Activated naive CD4-positive, alpha-beta T cell treated with Interleukin-2 at 50 U/mL for 16 hours (primary cell): ENCODE results near the gene TECTB.
"Not testable (repeated sequence)": the region's sequence is repeated elsewhere in the genome, so short reads cannot be mapped to it uniquely, and the experiment has no call there.

Experiments used
- DNase-seq: peaks from one replicate; pipeline ENCODE4 v3.0.0-alpha.2; 2020

Gene TECTB

DNA sequence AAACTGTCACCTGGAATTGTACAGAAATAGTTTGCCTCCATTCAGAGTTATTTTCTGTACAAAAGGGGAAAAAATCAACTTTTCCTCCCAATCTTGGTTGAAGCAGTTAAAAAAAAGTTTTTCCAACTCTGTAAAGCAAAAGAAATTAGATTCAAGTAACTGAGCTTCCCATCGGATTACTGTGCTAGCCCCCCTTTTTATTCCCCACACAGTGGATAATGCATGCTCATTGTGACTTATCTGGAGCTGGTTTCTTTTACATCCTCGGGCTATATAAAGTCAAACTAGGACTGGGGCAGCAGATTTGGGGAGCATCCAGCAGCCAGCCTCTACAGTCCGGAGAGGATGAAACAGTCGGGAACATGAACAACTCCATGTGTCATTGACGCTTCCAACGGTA lies at the start of gene TECTB:
Gene TECTB, plus strand, starts transcription at position 301 of the 400 bp plus-strand sequence. CDS start 335 bp downstream, outside the sequence.
- no peak for DNase-seq

- no peak for DNase-seq
Measured at GRCh38 chr10:112235141-112235540, 48.1 kb upstream of the TECTB start.

- no peak for DNase-seq
Measured at GRCh38 chr10:112235920-112236319, 47.3 kb upstream of the TECTB start.

DNA sequence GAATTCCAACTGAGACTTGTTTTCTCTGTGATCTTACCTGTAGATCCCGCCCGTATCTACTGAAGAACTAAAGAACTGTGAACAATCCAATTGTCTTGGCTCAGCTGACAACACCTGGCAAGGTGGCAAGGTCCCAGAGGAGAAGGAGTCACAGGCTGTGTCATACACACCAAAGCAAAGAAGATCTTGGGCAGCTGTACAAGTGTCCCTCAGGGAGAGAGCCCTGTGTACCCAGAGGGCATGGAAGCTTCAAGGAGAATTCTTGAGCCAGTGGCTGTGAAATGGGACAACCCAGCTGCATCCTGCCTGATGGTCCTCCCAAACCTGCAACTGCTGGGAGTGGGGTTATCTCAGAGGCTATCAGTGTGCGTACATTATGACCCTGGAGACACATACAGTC lies 46.7 kb upstream of the TECTB start:
- no peak for DNase-seq

DNA sequence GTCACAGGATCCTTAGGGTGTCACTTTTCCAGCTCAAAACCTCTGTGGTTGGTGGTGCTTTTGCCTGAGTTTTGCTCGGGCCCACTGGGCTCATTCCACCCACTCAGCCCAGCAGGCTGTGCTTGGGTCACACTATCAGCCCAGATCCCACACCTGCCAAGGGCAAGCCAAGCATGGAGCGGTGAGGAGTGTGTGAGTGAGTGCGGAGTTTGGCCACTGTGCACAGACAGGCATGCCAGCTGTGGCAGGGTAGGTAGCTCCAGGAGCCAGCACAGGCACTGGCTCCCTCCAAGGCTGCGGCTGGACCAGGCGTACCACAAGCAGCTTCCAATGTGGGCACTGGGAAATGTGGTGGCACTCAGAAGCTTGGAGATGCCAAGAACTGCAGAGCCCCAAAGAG lies 43.9 kb upstream of the TECTB start:
- DNase-seq: no peak

DNA sequence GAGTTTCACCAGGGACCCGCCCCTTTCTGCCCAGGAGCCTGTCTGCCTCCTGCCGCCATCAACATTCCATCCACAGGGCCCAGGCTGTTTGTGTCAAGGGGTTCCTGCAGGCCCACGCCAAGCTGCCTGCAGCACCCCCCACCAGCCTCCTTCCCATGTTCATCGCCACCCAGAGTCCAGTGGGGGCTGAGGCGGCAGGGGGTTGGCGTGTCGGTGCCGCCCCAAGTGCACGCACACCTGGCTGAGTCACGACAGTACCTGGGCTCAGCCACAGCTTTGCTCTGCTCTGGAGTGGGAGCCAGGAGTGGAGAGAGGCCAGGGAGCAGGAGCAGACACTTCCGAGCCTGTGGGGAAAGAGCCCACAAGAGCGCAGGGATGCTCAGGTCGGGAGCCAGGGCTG lies 42.8 kb upstream of the TECTB start:
- no peak for DNase-seq

- no peak for DNase-seq
Measured at GRCh38 chr10:112241651-112242341, 41.4 kb upstream of the TECTB start.

GRCh38 chr10:112242769-112243168 lies 40.4 kb upstream of the TECTB start:
- no peak for DNase-seq

- DNase-seq: no peak
Measured at GRCh38 chr10:112243713-112244112, 39.5 kb upstream of the TECTB start.

DNA sequence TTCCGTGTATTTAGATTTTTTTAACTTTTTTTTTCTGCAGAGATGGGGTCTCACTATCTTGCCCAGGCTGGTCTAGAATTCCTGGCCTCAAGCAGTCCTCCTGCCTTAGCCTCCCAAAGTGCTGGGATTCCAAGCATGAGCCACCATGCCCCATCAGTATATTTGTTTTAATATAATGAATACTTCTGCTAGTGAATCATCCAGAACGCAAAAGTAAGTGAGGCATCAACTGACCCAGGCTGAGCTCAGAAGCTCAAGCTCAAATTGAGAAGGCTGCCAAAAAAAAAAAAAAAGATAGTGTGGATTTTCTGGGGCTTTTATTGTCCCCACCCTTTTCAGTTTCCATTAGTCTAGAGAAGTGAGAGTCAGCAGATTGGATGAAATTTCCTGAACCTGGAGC lies 39.0 kb upstream of the TECTB start:
- DNase-seq: no peak

GRCh38 chr10:112247791-112248190 lies 35.4 kb upstream of the TECTB start:
- no peak for DNase-seq

DNA sequence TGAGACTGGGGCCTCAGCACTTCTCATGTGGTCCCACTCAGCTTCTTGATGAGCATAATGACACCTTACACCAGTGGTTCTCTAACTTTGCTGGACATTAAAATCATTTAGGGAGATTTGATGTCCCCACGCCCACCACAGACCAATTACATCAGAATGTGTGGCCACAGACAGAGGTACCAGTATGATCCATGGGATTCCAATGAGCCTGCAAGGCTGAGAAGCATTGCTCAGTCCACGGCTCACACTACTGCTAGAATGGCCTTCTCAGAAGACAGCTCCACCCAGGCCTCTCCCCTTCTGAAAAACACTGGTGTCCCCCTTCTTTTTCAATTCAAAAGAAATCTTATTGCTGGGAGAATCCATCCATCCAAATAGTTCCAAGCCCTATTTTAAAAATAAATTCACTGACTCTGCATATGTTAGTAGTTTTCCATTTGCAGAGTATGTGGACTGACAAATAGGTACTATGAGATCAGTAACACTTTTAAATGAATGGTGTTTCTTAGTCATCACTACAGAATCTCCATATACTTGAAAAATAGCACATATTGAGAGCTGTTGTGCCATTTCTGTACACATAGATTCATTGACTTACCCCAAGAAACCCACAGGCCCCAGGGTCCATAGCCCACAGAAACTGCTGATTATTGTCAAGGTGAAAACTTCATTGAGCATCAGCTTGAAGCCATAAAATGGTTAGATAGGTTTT lies 34.5 kb upstream of the TECTB start:
- DNase-seq: no peak

- DNase-seq: no peak
Measured at GRCh38 chr10:112249722-112250121, 33.5 kb upstream of the TECTB start.

GRCh38 chr10:112250555-112250954 lies 32.6 kb upstream of the TECTB start:
- DNase-seq: no peak

- not testable (repeated sequence) for DNase-seq
Measured at GRCh38 chr10:112251238-112251637, 32.0 kb upstream of the TECTB start.

- DNase-seq: no peak
Measured at GRCh38 chr10:112258407-112258806, 24.8 kb upstream of the TECTB start.

DNA sequence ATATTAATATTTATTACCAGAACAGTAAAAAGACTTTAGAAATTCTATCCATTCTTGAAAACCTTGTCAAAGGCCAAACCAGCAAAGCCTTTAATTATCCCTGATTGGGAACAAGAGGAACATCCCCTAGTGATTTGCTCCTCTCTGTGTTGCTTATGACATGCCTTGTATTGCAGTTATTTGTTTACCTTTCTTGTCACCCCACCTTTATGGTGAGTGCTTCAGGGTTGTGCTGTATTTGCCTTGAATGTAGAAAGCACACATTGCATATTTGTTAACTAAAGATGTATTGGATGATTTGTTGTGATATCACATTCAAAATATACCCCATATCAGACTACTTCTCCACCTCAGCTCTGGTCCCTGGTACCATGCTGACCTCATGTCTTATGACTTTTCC lies 23.5 kb upstream of the TECTB start:
- DNase-seq: no peak

- no peak for DNase-seq
Measured at GRCh38 chr10:112260831-112261230, 22.4 kb upstream of the TECTB start.

- no peak for DNase-seq
Measured at GRCh38 chr10:112261281-112261822, 21.8 kb upstream of the TECTB start.

DNA sequence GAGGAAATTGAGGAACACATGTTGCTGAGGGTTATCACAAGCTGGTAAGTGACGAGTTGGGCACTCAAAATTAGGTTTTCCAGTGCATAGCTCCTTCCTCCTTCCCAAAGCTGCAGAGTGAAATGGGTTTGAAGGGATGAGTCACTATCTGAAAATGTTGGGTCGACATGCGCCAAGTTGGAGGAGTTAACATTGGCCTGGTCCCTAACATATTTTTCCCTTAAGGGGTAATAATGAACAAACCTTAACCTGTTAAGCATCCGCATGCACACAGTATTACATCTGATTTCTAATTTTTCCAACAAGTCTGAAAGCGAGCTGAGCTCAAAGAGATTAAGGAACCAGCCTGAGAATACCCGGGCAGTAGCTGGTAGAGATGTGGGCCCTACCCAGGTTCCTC lies 20.7 kb upstream of the TECTB start:
- DNase-seq: no peak

GRCh38 chr10:112265745-112266144 lies 17.5 kb upstream of the TECTB start:
- no peak for DNase-seq

GRCh38 chr10:112269266-112269665 lies 13.9 kb upstream of the TECTB start:
- DNase-seq: no peak

DNA sequence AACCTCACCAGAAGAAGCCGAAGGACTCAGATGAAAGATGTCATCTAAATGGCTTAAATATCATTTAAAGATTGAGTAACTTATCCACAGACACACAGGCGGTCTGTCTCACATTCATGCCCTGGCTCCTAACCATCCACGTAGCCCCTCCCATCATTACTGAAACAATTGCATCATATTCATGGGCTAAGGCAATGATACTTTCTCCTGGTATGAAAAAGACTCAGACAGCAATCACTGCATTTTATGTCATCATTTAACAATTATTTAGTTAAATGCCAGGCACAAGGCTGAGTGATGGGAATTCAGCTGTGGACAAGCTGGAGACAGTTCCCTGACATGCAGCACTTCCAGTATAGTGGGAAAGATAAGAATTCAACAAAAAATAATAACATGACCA lies 11.2 kb upstream of the TECTB start:
- no peak for DNase-seq

DNA sequence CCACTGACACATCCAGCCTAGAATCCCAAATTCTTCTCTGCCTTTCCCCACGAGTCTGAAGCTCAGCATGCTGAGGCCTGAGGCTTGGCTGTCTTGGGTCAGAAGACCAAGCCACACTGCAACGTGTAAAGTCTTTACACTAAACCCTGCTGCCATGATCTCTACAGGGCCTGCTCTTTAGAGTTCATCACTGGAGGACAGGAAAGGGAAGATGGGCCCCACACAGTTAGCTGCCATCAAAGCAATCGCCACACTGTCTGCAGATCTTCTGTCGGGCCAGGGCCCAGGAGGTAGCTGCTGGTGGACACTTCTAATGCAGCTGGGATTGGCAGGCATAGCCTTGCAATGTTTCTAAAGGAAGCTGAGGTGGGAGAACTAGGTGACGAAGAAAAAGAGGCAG lies 8.4 kb upstream of the TECTB start:
- DNase-seq: no peak
